HK-2 (cell line): ENCODE results near the gene NEDD4L.
"Not testable (repeated sequence)": the region's sequence is repeated elsewhere in the genome, so short reads cannot be mapped to it uniquely, and the experiment has no call there.

Source experiments
- DNase-seq: peaks from one replicate; pipeline ENCODE4 v3.0.0-alpha.2; 2018; ENCODE audit not compliant: unreplicated experiment

NEDD4L gene

DNA sequence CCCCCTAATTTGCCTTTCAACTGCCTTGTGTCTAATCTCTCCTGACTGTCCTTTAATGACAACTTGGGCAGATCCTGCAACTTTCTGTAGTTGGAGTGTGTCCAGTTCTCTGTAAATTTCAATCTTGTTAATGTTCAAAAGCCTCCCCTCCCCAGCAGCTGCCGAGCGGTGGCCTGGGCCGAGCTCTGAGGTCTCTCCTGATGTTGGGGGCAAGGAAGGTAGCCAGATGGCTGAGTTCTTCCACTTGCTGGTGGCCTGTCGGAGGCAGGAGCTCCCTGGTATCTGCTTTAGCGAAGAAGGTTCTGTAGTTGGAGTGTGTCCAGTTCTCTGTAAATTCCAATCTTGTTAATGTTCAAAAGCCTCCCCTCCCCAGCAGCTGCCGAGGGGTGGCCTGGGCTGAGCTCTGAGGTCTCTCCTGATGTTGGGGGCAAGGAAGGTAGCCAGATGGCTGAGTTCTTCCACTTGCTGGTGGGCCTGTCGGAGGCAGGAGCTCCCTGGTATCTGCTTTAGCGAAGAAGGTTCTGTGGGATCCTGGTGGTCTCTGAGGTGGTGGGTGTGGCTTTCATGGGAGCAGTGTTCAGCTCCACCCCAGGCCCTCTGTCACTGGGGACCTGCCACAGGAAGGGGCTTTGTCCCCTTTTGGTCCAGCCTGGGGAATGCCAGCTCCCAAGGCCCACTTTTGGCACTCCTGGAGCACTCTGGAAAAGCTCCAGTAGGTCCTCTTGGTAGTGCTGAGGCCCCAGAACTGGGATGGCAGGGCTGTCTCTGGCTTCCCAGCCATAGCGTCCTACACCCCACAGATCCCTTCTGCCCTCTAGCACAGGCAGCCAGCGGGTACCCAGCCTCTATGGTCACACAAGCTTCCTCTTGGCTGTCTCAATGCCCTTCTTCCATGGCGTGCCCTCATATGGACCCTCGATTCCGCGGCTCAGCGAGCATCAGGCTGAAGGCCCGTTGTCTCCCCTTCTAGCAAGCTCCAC lies 373.0 kb downstream of the NEDD4L start:
- DNase-seq = no peak

GRCh38 chr18:58417752-58418151 lies 373.7 kb downstream of the NEDD4L start:
- no peak for DNase-seq

DNA sequence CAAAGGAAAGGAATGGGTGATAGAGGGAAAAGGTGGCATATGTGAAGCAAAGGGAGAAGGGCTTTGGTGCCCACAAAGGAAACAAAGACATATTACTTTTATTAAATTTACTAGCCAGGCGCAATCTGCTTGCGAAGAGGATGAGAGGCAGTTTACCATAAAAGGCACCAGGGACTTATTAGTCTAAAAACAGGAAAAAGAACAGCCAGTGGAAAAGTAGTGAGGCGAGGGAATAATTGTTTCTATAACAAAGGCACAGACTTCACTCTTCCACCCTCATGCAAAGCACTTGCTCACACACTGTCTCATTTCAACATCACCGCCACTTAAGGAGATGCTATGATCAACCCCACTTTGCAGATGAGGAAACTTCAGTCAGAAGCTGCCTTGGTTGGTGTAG lies 374.3 kb downstream of the NEDD4L start:
- DNase-seq = no peak

DNA sequence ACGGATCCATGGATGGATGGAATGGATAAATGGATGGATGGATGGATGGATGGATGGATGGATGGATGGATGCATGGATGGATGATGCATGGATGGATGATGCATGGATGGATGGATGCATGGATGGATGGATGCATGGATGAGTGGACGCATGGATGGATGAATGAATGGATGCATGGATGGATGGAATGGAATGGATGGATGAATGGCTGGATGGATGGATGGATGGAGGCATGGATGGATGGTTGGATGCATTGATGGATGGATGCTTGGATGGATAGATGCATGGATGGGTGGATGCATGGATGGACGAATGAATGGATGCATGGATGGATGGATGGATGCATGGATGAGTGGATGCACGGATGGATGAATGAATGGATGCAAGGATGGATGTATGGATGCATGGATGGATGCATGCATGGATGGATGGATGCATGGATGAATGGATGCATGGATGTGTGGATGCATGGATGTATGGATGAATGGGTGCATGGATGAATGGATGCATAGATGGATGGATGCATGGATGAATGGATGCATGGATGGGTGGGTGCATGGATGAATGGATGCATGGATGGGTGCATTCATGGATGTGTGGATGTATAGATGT lies 375.7 kb downstream of the NEDD4L start:
- no peak for DNase-seq

GRCh38 chr18:58426611-58427010 lies 382.6 kb downstream of the NEDD4L start:
- DNase-seq = no peak

DNA sequence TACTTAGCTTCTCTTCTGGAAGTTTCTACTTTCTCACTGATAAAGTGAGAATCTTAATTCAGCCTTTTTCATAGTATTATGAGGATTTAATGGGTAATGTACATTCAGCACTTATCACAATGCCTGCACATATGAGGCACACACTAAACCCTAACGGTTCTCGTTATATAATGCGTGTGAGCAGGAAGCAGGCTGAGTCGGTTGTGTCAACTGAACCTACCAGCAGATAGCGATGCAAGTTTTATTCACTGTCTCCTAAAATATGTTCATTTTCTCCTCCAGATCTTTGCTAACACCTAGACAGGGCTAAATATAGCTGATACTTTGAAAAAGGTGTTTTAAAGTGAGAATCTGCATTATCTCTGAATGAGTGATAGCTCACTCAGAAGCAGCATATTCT lies 383.3 kb downstream of the NEDD4L start:
- no peak for DNase-seq

- DNase-seq = no peak
Observed at GRCh38 chr18:58429442-58429841, 385.4 kb downstream of the NEDD4L start.

GRCh38 chr18:58431215-58431614 lies 387.2 kb downstream of the NEDD4L start:
- no peak for DNase-seq

DNA sequence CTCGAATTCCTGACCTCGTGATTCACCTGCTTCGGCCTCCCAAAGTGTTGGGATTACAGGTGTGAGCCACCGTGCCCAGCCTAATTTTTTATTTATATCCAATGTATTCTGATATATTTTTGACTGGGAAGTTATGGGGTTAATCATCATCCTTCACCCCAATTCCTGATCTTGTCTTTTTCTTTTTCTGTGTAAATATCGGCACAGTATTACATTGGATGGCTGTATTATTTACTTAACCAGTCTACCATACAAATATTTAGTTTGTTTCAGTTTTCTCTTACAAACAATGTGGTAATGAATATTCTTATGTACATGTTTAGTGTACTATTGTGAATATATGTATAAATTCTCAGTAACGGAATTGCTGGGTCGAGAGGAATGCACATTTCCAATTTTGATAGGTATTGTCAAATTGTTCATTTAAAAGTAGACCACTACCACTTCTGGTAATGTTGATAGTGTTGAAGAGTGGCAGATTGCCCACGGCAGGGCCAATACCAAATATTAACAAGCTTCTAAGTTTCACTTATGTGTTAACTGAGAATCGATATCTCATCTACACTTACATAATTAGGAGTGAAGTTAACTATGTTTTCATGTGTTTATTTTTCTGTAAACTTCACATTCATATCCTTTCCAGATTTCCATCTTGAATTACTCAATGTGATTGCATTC lies 388.2 kb downstream of the NEDD4L start:
- no peak for DNase-seq

GRCh38 chr18:58435221-58436005 lies 391.4 kb downstream of the NEDD4L start:
- not testable (repeated sequence) for DNase-seq

DNA sequence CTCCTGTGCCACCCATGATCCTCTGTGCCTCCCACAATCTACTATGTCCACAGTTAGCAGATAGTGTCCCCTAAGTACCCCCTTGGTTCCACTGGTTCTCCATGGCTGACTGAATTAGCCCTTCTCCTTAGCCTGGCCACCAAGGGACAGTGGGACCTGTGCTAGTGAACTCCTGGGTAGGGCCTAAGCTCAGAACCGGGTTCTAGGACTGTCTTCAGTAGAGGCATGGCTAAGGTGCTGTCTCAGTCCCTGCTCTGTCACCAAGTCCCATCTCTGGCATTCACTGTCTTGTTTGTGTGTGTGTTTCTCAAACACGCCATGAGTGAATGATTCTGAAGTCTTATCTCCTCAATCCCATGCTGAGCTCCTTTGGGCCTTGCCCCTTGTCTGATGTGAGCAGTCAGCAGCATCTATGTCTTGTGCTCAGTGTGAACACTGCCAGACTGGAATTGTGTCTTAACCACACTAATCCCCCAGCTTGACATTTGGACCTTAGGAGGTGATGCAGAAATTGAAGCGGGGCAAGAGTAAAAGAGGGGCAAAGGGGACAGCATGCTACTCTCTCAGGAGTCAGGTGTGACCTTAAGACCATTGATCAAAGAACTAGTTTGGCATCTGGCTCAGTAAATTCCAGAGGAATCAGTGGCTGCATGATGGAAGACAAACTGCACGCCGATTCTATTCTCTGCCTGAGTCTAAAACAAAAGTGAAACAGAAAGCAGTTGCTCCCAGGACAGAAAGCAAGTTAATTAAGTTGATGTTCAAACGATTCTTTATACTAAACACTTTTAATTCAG lies 394.3 kb downstream of the NEDD4L start:
- DNase-seq = no peak

DNA sequence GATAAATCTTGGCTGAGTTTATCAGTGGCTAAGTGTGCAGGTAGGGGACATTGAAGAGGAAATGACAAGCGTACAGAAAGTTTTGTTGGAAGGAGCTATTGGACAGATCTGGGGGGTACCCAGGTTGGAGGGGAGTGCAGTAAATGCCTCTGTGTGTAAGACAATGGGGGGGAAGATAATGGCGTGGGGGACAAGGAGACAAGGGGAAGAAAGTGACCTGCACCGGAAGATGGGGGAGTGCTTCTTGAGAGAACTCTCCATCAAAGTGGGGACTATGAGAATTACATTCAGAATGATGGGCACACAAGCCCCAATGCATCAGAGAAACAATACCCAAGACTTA lies 394.9 kb downstream of the NEDD4L start:
- DNase-seq = no peak

- no peak for DNase-seq
Observed at GRCh38 chr18:58443671-58444070, 399.6 kb downstream of the NEDD4L start.

DNA sequence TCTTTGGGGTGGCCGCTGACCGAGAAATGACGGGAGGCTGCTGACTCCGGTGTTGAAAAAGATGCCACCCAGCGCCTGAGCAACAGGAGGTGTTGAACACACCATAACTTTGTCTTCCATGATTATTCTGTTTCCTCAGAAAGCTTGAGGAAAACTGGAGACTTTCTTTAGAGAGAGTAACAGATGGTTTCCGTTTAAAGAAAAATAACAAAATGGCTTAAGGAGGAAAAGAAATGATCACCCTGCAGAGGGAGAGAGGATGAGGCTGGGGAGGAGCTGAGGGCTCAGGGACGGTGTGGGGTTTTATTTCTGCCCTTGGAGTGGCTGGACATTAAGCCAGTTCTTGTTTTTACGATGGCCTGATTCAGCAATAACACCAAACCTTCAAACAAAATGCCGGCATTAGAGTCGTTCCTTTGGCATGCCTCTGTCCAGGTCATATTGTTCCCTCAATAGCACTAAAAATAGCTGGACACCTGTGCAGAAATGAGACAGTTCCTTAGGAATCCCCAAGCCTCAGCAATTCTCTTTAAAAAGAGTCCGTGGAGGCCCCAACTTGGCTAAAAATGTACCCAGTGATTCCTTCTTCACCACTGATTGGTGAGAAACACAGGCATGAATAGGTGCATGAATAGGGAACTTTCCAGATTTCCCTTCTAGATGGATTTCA lies 402.5 kb downstream of the NEDD4L start:
- no peak for DNase-seq

DNA sequence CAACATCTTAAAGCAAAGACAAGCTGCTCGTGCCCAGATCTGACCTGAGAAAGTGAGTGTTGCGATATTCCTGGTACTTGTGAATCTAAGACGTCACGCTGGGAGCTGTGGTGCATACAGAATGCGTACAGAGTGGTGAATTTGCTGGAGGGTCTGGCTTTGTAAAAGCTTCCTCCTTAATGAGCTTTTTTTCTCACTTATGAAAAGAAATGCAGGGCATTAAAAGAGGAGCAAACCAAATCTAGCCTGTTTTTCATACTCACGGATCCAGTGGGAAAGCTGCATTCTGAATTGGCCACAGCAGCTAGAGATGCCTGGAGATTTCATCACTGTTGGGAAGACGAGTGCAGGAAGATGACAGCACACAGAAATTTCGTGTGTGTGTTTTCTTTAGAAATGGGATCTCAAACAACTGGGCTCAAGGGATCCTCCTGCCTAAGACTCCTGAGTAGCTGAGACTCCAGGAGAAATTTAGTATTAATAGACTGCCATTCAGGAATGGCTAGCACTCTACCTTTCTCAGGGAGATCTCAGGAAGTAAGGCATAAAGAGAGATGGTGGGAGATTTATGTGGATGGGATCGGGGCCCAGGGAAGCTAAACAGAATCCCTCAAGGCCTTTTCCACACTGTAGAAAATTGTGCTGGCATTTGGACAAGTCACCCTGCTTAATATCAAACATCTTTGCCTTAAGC lies 403.5 kb downstream of the NEDD4L start:
- no peak for DNase-seq

GRCh38 chr18:58449464-58449863 lies 405.4 kb downstream of the NEDD4L start:
- DNase-seq = no peak
